ENCODE data around the gene WDR77. TPM values are rescaled to one million over a fixed set of nuclear protein-coding genes. Genes with fewer than 3 reads are reported as not detected.

WDR77 gene
- polyA plus RNA-seq (2013) = 23.6 TPM

- WGBS (ENCODE audit: insufficient coverage) = under 1% methylated on average over 47 of the region's 54 CpGs
- H3K9me3 ChIP-seq (ENCODE audit: control extremely low read depth in 1 of 5, control insufficient read depth in 4 of 5, insufficient read depth in 2 of 5, low read depth in 1 of 5, low read length in 4 of 5) = no peaks in the 10 kb centered on the region
- ChIA-PET CTCF (interaction anchor here (0.8 to 2.8 kb wide), 8 partner anchors 11 to 318 kb away, joined by 3 to 9 read pairs (median 3); no protein-coding TSS in a partner anchor), POLR2A (interaction anchor here (0.5 to 1.6 kb wide), 3 partner anchors 14 to 204 kb away, joined by 4 to 5 read pairs (median 4); no protein-coding TSS in a partner anchor)
- H3K36me3 ChIP-seq (ENCODE audit: control insufficient read depth in 4 of 4, insufficient read depth in 4 of 4, low read length in 3 of 4) = peaks cover 3 to 52% (median 25%) of the 10 kb centered on the region in 4 experiments
- peak within 1 kb of the TSS; percentile 84 to 99 (median 98) for H3K4me3 ChIP-seq (ENCODE audit: control insufficient read depth in 1 of 7, extremely low read depth in 1 of 7, insufficient read depth in 4 of 7, low read depth in 2 of 7, low read length in 6 of 7)
- DNase-seq = peak; percentile 99
- peak within 1 kb of the TSS; percentile 97 to 98 for H3K27ac ChIP-seq (ENCODE audit: insufficient read depth in 1 of 2, low read depth in 1 of 2, low read length in 2 of 2, poor library complexity in 1 of 2, severe bottlenecking in 2 of 2)
- no peaks in the 10 kb centered on the region for H3K27me3 ChIP-seq (replicated peaks in 2 of 5; ENCODE audit: control insufficient read depth in 4 of 5, insufficient read depth in 5 of 5, low read length in 4 of 5)
- peaks cover 11 to 34% (median 23%) of the 10 kb centered on the region in 4 experiments for H3K4me1 ChIP-seq (ENCODE audit: control extremely low read depth in 1 of 4, control insufficient read depth in 4 of 4, insufficient read depth in 4 of 4, low read length in 3 of 4)
Observed at GRCh38 chr1:111448918-111449702, at the start of gene WDR77, which contains the start of gene ATP5PB. TSS of gene WDR77 (minus strand) at chr1:111449256. CDS start at chr1:111449169, 87 bp downstream. TSS of gene ATP5PB (plus strand) at chr1:111449464. CDS start at chr1:111449542, 78 bp downstream.

DNA sequence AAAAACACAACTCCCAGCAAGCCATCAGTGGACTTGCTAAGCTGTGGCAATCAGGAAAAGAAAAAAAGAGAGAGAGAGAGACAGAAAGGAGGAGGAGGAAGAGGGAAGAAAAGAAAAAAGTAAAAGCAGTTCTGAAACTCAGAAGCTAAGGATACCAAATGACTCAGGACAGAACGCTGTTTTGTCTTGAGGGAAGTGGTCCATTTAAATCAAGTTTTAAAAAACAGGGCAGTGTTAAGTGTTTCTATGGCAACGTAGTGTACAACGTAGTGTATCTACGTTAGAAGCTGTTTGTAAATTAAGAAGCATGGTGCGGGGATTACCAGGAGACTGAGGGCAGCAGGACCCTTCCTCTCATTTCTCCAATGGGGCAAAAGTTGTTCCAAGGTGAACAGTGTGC is 48.5 kb upstream of the WDR77 start:
- Histone ChIP-seq H3K27me3 (replicated peaks in 2 of 5; ENCODE audit: control insufficient read depth in 4 of 5, insufficient read depth in 5 of 5, low read length in 4 of 5) (no peaks in the 10 kb centered on the region), H3K4me3 (ENCODE audit: control insufficient read depth in 1 of 7, extremely low read depth in 1 of 7, insufficient read depth in 4 of 7, low read depth in 2 of 7, low read length in 6 of 7) (no peak overlapping the region), H3K4me1 (ENCODE audit: control extremely low read depth in 1 of 4, control insufficient read depth in 4 of 4, insufficient read depth in 4 of 4, low read length in 3 of 4) (peaks cover 3 to 26% (median 11%) of the 10 kb centered on the region in 4 experiments), H3K36me3 (ENCODE audit: control insufficient read depth in 4 of 4, insufficient read depth in 4 of 4, low read length in 3 of 4) (no peaks in the 10 kb centered on the region), H3K9me3 (ENCODE audit: control extremely low read depth in 1 of 5, control insufficient read depth in 4 of 5, insufficient read depth in 2 of 5, low read depth in 1 of 5, low read length in 4 of 5) (peaks cover 0 to 6% (median 0%) of the 10 kb centered on the region in 5 experiments), H3K27ac (ENCODE audit: insufficient read depth in 1 of 2, low read depth in 1 of 2, low read length in 2 of 2, poor library complexity in 1 of 2, severe bottlenecking in 2 of 2) (no peak overlapping the region)
- POLR2A ChIA-PET = interaction anchor here (0.8 to 1.2 kb wide), 2 partner anchors 11 to 16 kb away, joined by 3 to 4 read pairs; no protein-coding TSS in a partner anchor
- DNase-seq = peak in 2 of 3 donors; percentile 49 to 61
- WGBS (ENCODE audit: insufficient coverage) = 67% methylated on average over 5 of the region's 5 CpGs
- CTCF ChIA-PET = interaction anchor here (0.8 to 7.9 kb wide), 7 partner anchors 8 to 272 kb away, joined by 3 to 79 read pairs (median 6); no protein-coding TSS in a partner anchor

GRCh38 chr1:111496398-111496797 is 47.3 kb upstream of the WDR77 start:
- H3K4me1 ChIP-seq (ENCODE audit: control extremely low read depth in 1 of 4, control insufficient read depth in 4 of 4, insufficient read depth in 4 of 4, low read length in 3 of 4) = peaks cover 3 to 21% (median 11%) of the 10 kb centered on the region in 4 experiments
- ChIA-PET POLR2A (interaction anchor here (0.5 kb wide), 1 partner anchor 119 kb away, joined by 3 read pairs; no protein-coding TSS in a partner anchor), CTCF (interaction anchor here (1.7 to 7.9 kb wide), 4 partner anchors 10 to 273 kb away, joined by 4 to 79 read pairs (median 25); no protein-coding TSS in a partner anchor)
- H3K27me3 ChIP-seq (replicated peaks in 2 of 5; ENCODE audit: control insufficient read depth in 4 of 5, insufficient read depth in 5 of 5, low read length in 4 of 5) = no peaks in the 10 kb centered on the region
- no peaks in the 10 kb centered on the region for H3K36me3 ChIP-seq (ENCODE audit: control insufficient read depth in 4 of 4, insufficient read depth in 4 of 4, low read length in 3 of 4)
- H3K9me3 ChIP-seq (ENCODE audit: control extremely low read depth in 1 of 5, control insufficient read depth in 4 of 5, insufficient read depth in 2 of 5, low read depth in 1 of 5, low read length in 4 of 5) = peaks cover 0 to 6% (median 0%) of the 10 kb centered on the region in 5 experiments
- peak in 1 of 3 donors; percentile 51 for DNase-seq
- no peak overlapping the region for H3K4me3 ChIP-seq (ENCODE audit: control insufficient read depth in 1 of 7, extremely low read depth in 1 of 7, insufficient read depth in 4 of 7, low read depth in 2 of 7, low read length in 6 of 7)
- H3K27ac ChIP-seq (ENCODE audit: insufficient read depth in 1 of 2, low read depth in 1 of 2, low read length in 2 of 2, poor library complexity in 1 of 2, severe bottlenecking in 2 of 2) = no peak overlapping the region
- WGBS (ENCODE audit: insufficient coverage) = 96% methylated on average over 4 of the region's 4 CpGs

DNA sequence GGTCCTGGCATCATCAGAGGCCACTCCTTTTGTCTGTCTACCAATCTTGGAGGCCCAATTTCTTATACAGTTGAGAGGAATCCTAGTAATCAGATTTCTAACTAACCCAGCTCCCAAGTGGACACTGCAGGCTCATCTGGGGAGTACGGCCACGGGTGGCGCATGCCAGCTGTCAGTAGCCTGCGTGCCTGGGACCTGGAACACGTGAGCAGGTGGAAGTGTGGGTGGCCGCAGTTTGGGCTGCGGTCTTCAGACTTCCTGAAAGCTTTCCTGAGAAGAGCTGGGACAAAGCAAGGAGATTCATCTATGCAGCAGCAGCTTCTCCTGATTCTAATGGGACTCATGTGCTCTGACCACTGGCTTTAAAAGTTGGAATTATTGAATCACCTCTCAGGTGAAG is 42.0 kb upstream of the WDR77 start:
- 84% methylated on average over 7 of the region's 7 CpGs for WGBS (ENCODE audit: insufficient coverage)
- Histone ChIP-seq H3K4me3 (ENCODE audit: control insufficient read depth in 1 of 7, extremely low read depth in 1 of 7, insufficient read depth in 4 of 7, low read depth in 2 of 7, low read length in 6 of 7) (no peak overlapping the region), H3K27ac (ENCODE audit: insufficient read depth in 1 of 2, low read depth in 1 of 2, low read length in 2 of 2, poor library complexity in 1 of 2, severe bottlenecking in 2 of 2) (no peak overlapping the region), H3K36me3 (ENCODE audit: control insufficient read depth in 4 of 4, insufficient read depth in 4 of 4, low read length in 3 of 4) (no peaks in the 10 kb centered on the region), H3K4me1 (ENCODE audit: control extremely low read depth in 1 of 4, control insufficient read depth in 4 of 4, insufficient read depth in 4 of 4, low read length in 3 of 4) (peaks cover 0 to 26% (median 8%) of the 10 kb centered on the region in 4 experiments), H3K27me3 (replicated peaks in 2 of 5; ENCODE audit: control insufficient read depth in 4 of 5, insufficient read depth in 5 of 5, low read length in 4 of 5) (no peaks in the 10 kb centered on the region), H3K9me3 (ENCODE audit: control extremely low read depth in 1 of 5, control insufficient read depth in 4 of 5, insufficient read depth in 2 of 5, low read depth in 1 of 5, low read length in 4 of 5) (peaks cover 0 to under 1% (median 0%) of the 10 kb centered on the region in 5 experiments)
- no peak for DNase-seq
- CTCF ChIA-PET = interaction anchor here (2.3 to 3.7 kb wide), 4 partner anchors 8 to 16 kb away, joined by 10 to 28 read pairs (median 18); no protein-coding TSS in a partner anchor
- POLR2A ChIA-PET = no interaction called here

GRCh38 chr1:111490220-111490619 is 41.2 kb upstream of the WDR77 start:
- H3K9me3 ChIP-seq (ENCODE audit: control extremely low read depth in 1 of 5, control insufficient read depth in 4 of 5, insufficient read depth in 2 of 5, low read depth in 1 of 5, low read length in 4 of 5) = no peaks in the 10 kb centered on the region
- no peaks in the 10 kb centered on the region for H3K27me3 ChIP-seq (replicated peaks in 2 of 5; ENCODE audit: control insufficient read depth in 4 of 5, insufficient read depth in 5 of 5, low read length in 4 of 5)
- no peak for DNase-seq
- no peaks in the 10 kb centered on the region for H3K36me3 ChIP-seq (ENCODE audit: control insufficient read depth in 4 of 4, insufficient read depth in 4 of 4, low read length in 3 of 4)
- peaks cover 0 to 26% (median 8%) of the 10 kb centered on the region in 4 experiments for H3K4me1 ChIP-seq (ENCODE audit: control extremely low read depth in 1 of 4, control insufficient read depth in 4 of 4, insufficient read depth in 4 of 4, low read length in 3 of 4)
- ChIA-PET CTCF (interaction anchor here (0.8 to 3.7 kb wide), 7 partner anchors 9 to 187 kb away, joined by 3 to 28 read pairs (median 10); partner anchors contain the start of genes ADORA3 and TMIGD3), POLR2A (interaction anchor here (0.8 kb wide), 2 partner anchors 17 to 19 kb away, joined by 3 read pairs; no protein-coding TSS in a partner anchor)
- no peak overlapping the region for H3K27ac ChIP-seq (ENCODE audit: insufficient read depth in 1 of 2, low read depth in 1 of 2, low read length in 2 of 2, poor library complexity in 1 of 2, severe bottlenecking in 2 of 2)
- H3K4me3 ChIP-seq (ENCODE audit: control insufficient read depth in 1 of 7, extremely low read depth in 1 of 7, insufficient read depth in 4 of 7, low read depth in 2 of 7, low read length in 6 of 7) = no peak overlapping the region
- WGBS (ENCODE audit: insufficient coverage) = 100% methylated on average over 4 of the region's 4 CpGs

GRCh38 chr1:111489604-111490003 is 40.5 kb upstream of the WDR77 start:
- Histone ChIP-seq H3K4me3 (ENCODE audit: control insufficient read depth in 1 of 7, extremely low read depth in 1 of 7, insufficient read depth in 4 of 7, low read depth in 2 of 7, low read length in 6 of 7) (no peak overlapping the region), H3K36me3 (ENCODE audit: control insufficient read depth in 4 of 4, insufficient read depth in 4 of 4, low read length in 3 of 4) (no peaks in the 10 kb centered on the region), H3K27me3 (replicated peaks in 2 of 5; ENCODE audit: control insufficient read depth in 4 of 5, insufficient read depth in 5 of 5, low read length in 4 of 5) (no peaks in the 10 kb centered on the region), H3K27ac (ENCODE audit: insufficient read depth in 1 of 2, low read depth in 1 of 2, low read length in 2 of 2, poor library complexity in 1 of 2, severe bottlenecking in 2 of 2) (no peak overlapping the region), H3K4me1 (ENCODE audit: control extremely low read depth in 1 of 4, control insufficient read depth in 4 of 4, insufficient read depth in 4 of 4, low read length in 3 of 4) (peaks cover 0 to 26% (median 8%) of the 10 kb centered on the region in 4 experiments), H3K9me3 (ENCODE audit: control extremely low read depth in 1 of 5, control insufficient read depth in 4 of 5, insufficient read depth in 2 of 5, low read depth in 1 of 5, low read length in 4 of 5) (no peaks in the 10 kb centered on the region)
- POLR2A ChIA-PET = interaction anchor here (0.8 kb wide), 1 partner anchor 18 kb away, joined by 3 read pairs; no protein-coding TSS in a partner anchor
- DNase-seq = no peak
- CTCF ChIA-PET = interaction anchor here (0.8 to 3.7 kb wide), 7 partner anchors 8 to 188 kb away, joined by 3 to 28 read pairs (median 10); partner anchors contain the start of genes ADORA3 and TMIGD3
- WGBS (ENCODE audit: insufficient coverage) = 18% methylated on average over 2 of the region's 4 CpGs
